MCF 10A (cell line): ENCODE results near the gene GDAP1L1. TPM values are rescaled to one million over a fixed set of nuclear protein-coding genes. Genes with fewer than 3 reads are reported as not detected.
"Not testable (repeated sequence)": the region's sequence is repeated elsewhere in the genome, so short reads cannot be mapped to it uniquely, and the experiment has no call there.

Experiments used
- BruUV-seq: library from RNA; stranded (reverse); fragments of 400-500 nt; replicated peaks from 2 replicates; lab custom pipeline; 2021; lab: Mats Ljungman, UMichigan
- CTCF ChIA-PET: fragments of 300-600 bp; sonication (Branson Sonifier 250); formaldehyde crosslinking; extraction: SDS; loops from one replicate; lab custom pipeline; 2021; ENCODE audit warnings: antibody characterized with exemption, inconsistent platforms; lab: Yijun Ruan, JAX
- POLR2A ChIA-PET: fragments of 300-600, 350-650 bp; sonication (Branson Sonifier 250); formaldehyde crosslinking; extraction: SDS; loops from one replicate; lab custom pipeline; 2020; ENCODE audit warnings: antibody characterized with exemption, inconsistent platforms; lab: Yijun Ruan, JAX
- DNase-seq: peaks from one replicate; pipeline ENCODE4 v3.0.0-alpha.2; 2018; ENCODE audit not compliant: unreplicated experiment
- H3K27ac Mint-ChIP-seq: one replicate; pipeline ENCODE4 v1.8.0; 2022; ENCODE audit warnings: mild to moderate bottlenecking, low read depth, mixed read lengths; ENCODE audit not compliant: unreplicated experiment
- H3K27me3 Mint-ChIP-seq: one replicate; pipeline ENCODE4 v1.8.0; 2022; ENCODE audit warnings: mixed read lengths; ENCODE audit not compliant: insufficient read depth, unreplicated experiment
- H3K36me3 Mint-ChIP-seq: one replicate; pipeline ENCODE4 v1.8.0; 2022; ENCODE audit warnings: mild to moderate bottlenecking, moderate library complexity, mixed read lengths; ENCODE audit not compliant: insufficient read depth, unreplicated experiment
- H3K4me1 Mint-ChIP-seq: one replicate; pipeline ENCODE4 v1.8.0; 2022; ENCODE audit warnings: mixed read lengths; ENCODE audit not compliant: insufficient read depth, unreplicated experiment
- H3K4me3 Mint-ChIP-seq: one replicate; pipeline ENCODE4 v1.8.0; 2022; ENCODE audit warnings: mild to moderate bottlenecking, moderate library complexity, mixed read lengths; ENCODE audit not compliant: unreplicated experiment
- H3K9me3 Mint-ChIP-seq: one replicate; pipeline ENCODE4 v1.8.0; 2022; ENCODE audit warnings: mixed read lengths; ENCODE audit not compliant: unreplicated experiment
- CTCF ChIP-seq: fragments of 200-600 bp; IDR thresholded peaks from one replicate; pipeline ENCODE4 v1.8.0; 2022; ENCODE audit warnings: antibody characterized with exemption, mild to moderate bottlenecking; ENCODE audit not compliant: unreplicated experiment
- intact Hi-C: fragments of 100-400 bp; cut with micrococcal nuclease; formaldehyde crosslinking; loops from 2 replicates; pipeline ENCODE4 v1.14.1; 2022
- total RNA-seq: library from RNA; stranded (reverse); gene quantifications from 2 replicates; pipeline ENCODE4 v1.2.3, GENCODE V29; 2022

The GDAP1L1 gene
- total RNA-seq, 1 experiment from 2014 or later, result 0.37 TPM

DNA sequence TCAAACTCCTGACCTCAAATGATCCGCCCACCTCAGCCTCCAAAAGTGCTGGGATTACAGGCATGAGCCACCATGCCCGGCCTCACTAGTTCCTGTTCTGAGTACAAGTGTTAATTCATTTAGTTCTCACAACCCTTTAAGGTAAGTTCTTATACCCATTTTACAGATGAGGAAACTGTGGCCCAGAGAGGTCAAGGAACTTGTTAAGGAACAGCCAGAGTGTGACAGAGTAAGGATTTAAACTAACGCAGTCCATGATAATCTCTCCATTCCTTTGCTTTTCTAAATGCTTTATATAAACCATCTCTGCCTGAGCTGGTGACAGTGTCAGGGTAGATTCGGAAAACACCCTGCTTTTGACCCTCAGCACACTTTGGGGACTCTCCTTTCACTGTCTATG lies 50.6 kb downstream of the GDAP1L1 start:
- intact Hi-C loops, result no loop called here
- Mint-ChIP-seq H3K9me3 (no peaks in the 10 kb centered on the region), H3K27ac (no peak overlapping the region), H3K27me3 (no peaks in the 10 kb centered on the region), H3K4me3 (no peak overlapping the region), H3K4me1 (peaks cover 3% of the 10 kb centered on the region), H3K36me3 (no peaks in the 10 kb centered on the region)
- ChIA-PET CTCF (interaction anchor here (1.1 to 1.6 kb wide), 2 partner anchors 80 to 81 kb away, joined by 3 to 5 read pairs; no protein-coding TSS in a partner anchor), POLR2A (no interaction called here)
- no peak for DNase-seq
- no TSS peak for BruUV-seq
- TF ChIP-seq CTCF, result no peak

DNA sequence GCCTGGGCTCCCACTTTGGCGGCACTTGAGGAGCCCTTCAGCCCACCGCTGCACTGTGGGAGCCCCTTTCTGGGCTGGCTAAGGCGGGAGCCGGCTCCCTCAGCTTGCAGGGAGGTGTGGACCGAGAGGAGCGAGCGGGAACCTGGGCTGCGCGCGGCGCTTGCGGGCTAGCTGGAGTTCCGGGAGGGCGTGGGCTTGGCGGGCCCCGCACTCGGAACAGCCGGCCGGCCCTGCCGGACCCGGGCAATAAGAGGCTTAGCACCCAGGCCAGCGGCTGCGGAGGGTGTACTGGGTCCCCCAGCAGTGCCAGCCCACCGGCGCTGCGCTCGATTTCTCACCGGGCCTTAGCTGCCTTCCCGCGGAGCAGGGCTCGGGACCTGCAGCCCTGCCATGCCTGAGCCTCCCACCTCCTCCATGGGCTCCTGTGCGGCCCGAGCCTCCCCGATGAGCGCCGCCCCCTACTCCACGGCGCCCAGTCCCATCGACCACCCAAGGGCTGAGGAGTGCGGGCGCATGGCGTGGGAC lies 52.0 kb downstream of the GDAP1L1 start:
- DNase-seq, H3K4me1 Mint-ChIP-seq, H3K36me3 Mint-ChIP-seq, intact Hi-C loops, H3K27me3 Mint-ChIP-seq, H3K9me3 Mint-ChIP-seq, H3K27ac Mint-ChIP-seq, BruUV-seq, H3K4me3 Mint-ChIP-seq, POLR2A ChIA-PET: not testable (repeated sequence)
- CTCF ChIA-PET, result interaction anchor here (0.6 to 3.2 kb wide), 6 partner anchors 12 to 146 kb away, joined by 3 to 34 read pairs (median 6); partner anchors contain the start of gene FITM2

- CTCF ChIA-PET, result interaction anchor here (1.1 to 3.2 kb wide), 4 partner anchors 10 to 168 kb away, joined by 3 to 34 read pairs (median 18); partner anchors contain the start of gene FITM2
- POLR2A ChIA-PET, result interaction anchor here (2.8 kb wide), 1 partner anchor 9 kb away, joined by 8 read pairs; the partner anchor contains the start of gene FITM2
- Mint-ChIP-seq H3K4me3 (no peak overlapping the region), H3K36me3 (no peaks in the 10 kb centered on the region), H3K27ac (no peak overlapping the region), H3K4me1 (peaks cover 6% of the 10 kb centered on the region), H3K27me3 (no peaks in the 10 kb centered on the region), H3K9me3 (no peaks in the 10 kb centered on the region)
- intact Hi-C loops, result no loop called here
- TF ChIP-seq CTCF, result no peak
- no TSS peak for BruUV-seq
- no peak for DNase-seq
These were observed 54.2 kb downstream of the GDAP1L1 start for GRCh38 chr20:44301285-44301684.

- no TSS peak for BruUV-seq
- Mint-ChIP-seq H3K27me3 (no peaks in the 10 kb centered on the region), H3K9me3 (no peaks in the 10 kb centered on the region), H3K4me1 (peaks cover 6% of the 10 kb centered on the region), H3K36me3 (no peaks in the 10 kb centered on the region), H3K4me3 (no peak overlapping the region), H3K27ac (no peak overlapping the region)
- intact Hi-C loops, result no loop called here
- ChIA-PET CTCF (interaction anchor here (1.2 to 3.2 kb wide), 2 partner anchors 9 to 85 kb away, joined by 7 to 25 read pairs; partner anchors contain the start of gene FITM2), POLR2A (interaction anchor here (2.8 kb wide), 1 partner anchor 8 kb away, joined by 8 read pairs; the partner anchor contains the start of gene FITM2)
- TF ChIP-seq CTCF, result no peak
- no peak for DNase-seq
These were observed 55.0 kb downstream of the GDAP1L1 start for GRCh38 chr20:44302026-44302669.
